Activated CD4-positive, alpha-beta T cell treated with anti-CD3 and anti-CD28 coated beads for 24 hours (primary cell): ENCODE measurements around the gene DOCK9.

Experiments used
- DNase-seq, 2 donors: peaks; one replicate each; pipeline ENCODE4 v3.0.0-alpha.2; 2020; ENCODE audit warnings: low read depth in 2 of 2

DOCK9 gene

DNA sequence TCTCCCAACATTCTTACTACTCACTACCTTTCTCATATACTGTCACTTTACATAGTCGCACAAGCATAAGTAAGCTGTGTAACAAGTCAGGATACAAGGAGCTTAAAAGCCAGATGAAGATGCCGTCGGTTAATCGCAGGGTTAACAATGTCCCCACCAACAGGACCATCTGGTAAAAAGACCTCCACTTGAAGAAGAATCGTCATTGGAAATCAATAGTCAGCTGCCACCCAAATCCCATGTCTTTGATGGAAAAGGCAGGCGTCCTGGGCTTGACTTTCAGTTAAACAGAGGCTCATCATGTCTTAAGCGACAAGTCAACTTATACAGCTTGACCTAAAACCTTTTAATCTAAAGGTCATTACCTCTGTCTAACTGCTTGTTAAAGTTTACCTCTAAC lies 27.2 kb downstream of the DOCK9 start:
- no peak for DNase-seq

DNA sequence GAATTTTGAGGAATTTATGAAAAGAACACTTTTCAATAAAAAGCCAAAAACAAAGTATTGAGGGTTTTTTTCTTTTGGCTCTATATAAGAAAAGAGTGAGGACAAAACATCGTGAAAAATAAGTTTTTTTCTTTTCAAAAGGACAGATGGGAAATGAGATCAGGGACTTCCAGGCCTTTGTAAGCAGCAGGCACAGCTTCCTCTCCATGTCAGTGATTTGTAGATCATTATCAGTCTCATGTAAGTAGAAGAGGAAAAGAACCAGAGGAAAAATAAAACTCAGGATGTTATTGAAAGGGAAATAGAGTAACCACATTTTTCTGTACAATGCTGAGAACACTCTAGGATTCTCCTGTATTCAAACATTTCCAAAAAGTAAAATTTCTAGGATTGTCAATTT lies 29.9 kb downstream of the DOCK9 start:
- no peak for DNase-seq

DNA sequence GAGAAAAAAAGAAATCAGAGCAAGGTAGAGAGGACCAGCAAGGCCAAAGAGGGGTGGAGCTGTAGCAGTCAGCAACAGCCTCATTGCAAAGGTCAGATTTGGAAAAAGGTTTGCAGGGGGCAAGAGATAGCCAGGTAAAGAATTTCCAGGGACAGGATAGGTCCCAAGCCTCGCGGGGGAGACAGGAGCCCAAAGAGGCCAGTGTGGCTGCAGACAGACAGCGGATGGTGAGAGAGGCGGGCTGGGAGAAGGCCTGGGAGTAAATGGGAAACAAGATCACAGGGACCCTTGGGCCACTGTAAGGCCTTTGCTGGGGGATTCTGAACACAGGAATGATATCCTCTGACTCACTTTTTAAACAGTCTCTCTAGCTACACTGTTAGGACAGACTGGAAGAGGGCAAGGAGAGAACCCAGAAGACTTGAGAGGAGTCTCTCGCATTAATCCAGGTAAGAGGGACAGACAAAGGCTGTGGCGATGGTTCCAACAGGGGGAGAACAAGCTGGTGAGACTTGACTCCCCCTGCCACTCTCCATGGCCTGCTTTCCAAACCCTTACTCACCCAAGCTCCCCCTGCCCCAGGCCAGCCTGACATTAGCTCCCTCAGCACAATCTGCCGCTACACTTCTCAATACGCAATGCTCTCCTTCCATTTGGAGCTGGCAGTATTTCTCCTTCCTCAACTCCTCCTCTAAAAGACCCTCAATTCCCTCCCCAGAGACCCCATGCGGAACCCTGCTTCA lies 31.8 kb downstream of the DOCK9 start:
- DNase-seq, result no peak

DNA sequence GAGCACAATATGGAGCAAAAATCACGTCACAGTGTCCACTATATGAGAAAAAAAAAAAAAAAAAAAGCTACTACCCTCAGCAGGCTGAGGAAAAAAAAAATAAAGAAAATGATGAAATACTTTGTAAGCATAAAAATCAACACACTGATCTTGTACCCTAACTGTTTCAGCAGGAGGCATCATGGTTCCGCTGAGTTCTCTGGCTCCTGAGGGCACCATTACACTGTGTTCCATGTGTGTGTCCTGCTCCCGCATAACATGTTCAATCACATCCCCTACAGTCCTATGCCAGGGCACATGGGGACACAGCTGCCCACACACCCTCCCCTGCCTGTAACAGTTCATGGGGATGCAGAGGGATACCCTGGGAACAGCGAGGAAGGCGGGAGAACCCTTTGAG lies 33.5 kb downstream of the DOCK9 start:
- no peak for DNase-seq

DNA sequence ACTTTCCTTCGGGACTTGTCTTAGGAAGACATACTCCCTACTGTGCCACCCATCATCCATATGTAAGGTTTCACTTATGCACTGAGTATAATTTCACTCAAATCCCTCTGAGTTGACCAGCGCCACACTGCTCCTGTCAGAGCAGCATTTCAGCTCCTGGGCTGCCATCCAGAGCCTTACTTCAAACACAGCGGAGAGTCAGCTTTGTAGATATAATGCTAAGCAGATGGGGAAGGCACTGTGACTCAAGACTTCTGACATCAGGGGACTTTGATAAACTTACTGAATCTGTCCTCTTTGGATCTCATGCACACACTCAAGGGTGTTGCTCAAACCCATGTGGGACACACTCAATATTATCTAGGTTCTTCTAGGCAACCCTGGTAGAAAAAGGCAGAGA lies 34.9 kb downstream of the DOCK9 start:
- DNase-seq, result no peak

DNA sequence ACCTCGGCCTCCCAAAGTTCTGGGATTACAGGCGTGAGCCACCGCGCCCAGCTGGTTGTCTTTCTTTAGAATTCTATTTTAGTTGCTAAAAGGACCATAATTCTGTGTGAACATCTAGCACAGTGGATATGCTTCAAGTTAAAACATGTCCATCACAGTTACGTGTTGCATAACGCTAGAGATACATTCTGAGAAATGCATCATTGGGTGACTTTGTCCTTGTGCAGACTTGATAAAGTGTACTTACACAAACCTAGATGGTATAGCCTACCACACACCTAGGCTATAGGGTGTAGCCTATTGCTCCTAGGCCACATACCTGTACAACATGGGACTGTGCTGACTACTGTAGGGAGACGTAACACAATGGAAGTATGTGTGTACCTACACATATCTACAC lies 35.4 kb downstream of the DOCK9 start:
- no peak for DNase-seq

DNA sequence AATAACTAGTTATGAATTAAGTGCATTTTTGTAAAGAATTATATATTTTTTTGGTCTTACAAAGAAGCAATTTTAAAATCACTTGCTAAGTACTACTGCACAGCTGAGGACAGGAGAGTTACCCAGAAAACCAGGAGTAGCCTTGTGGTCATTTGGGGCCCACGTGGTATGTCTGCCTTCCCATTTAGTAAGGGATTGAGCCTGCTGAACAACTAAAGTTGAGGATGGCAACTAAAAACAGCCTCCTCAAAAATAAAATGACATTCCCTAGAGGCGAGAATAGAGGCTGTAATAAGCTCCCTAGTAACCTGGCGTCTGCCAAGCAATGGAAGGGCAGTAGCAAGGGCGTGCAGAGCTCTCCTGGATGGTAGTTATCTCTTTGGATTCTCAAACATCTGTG lies 36.3 kb downstream of the DOCK9 start:
- DNase-seq, result no peak

DNA sequence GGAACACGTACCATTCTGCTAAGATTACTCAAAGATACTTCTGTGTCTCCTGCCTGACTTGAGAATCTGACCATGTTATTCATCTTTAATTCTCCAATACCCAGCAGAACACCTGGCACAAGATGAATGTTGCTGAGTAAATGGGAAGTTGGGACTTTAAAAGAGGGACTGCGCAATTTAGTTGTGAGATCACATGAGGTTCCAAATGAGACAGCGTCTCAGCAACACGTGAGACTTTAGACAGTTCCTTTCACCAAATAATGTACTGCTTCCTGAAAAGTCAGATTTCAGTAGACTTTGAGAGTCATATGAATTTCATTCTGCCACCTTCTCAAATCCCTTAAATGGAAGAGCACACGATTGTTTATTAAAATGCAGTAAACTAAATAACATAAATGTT lies 36.7 kb downstream of the DOCK9 start:
- no peak for DNase-seq

DNA sequence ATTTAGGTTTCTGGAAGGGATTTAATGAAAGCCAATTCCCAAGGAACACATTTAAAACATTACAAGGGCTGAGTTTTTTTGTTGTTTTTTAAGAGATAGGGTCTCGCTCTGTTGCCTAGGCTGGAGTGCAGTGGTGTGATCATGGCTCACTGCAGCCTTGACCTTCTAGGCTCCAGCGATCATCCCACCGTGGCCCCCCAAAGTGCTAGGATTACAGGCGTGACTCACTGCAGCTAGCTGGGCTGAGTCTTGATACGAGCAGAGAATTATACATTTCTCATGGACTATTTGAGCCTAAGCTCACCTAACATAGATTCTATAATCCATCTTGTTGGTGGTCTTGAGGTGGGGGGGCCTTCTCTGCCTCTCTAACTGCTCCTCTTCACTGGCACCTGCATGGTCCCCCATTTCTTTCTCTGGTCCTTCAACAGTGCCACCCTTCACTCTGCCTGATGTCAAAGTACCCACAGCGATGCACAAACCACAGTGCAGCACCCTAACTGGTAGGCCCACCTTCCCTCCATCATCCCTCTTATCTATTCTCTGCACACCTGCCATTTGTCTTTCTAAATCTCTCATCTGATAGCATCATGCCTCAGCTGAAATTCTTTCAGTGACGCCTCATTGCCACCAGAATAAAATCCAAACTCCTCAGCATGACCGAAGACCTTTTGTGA lies 37.4 kb downstream of the DOCK9 start:
- no peak for DNase-seq

GRCh38 chr13:98939660-98940191 lies 38.1 kb downstream of the DOCK9 start:
- DNase-seq, result no peak

DNA sequence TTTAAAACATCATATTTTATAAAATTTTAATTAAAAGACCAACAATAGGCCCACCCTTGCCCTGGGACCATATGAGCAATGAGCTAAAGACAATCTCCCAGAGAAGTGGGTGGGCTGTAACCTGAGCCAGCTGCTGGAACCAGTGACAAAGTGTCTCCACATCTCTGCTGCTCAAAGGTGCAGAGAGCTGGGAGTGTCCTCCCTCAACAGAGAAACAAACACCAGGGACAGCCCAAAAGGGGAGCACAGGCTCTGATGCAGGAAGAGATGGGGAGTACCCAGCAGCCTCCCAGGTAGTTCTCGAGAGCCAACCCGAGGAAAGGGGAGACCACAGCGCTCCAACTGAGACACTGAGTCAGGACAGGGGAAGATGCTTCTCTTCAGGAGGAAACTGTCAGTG lies 39.1 kb downstream of the DOCK9 start:
- DNase-seq, result no peak

GRCh38 chr13:98937911-98938381 lies 39.9 kb downstream of the DOCK9 start:
- no peak for DNase-seq

GRCh38 chr13:98934243-98934642 lies 43.6 kb downstream of the DOCK9 start:
- no peak for DNase-seq

DNA sequence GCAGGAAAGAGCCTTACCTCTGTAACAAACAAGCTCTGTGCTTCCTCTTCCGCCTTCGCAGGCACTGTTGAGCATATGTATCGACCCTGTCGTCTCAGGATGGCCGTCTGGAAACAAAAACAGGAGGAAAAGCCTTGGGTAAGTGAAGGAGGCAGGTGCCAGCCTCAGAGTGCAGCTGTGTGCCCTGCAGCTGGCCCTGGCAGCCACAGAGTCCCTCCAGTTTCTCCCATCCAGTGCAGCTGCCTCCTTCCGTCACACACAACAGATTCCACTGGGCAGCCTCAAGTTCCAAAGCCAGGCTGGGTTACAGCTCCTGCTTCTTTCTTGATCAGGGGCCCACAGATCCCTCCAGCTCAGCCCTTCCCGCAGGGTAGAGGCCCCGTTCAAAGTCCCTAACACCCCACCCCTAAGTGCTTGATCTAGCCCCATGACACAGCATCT lies 47.7 kb downstream of the DOCK9 start:
- DNase-seq, result no peak

DNA sequence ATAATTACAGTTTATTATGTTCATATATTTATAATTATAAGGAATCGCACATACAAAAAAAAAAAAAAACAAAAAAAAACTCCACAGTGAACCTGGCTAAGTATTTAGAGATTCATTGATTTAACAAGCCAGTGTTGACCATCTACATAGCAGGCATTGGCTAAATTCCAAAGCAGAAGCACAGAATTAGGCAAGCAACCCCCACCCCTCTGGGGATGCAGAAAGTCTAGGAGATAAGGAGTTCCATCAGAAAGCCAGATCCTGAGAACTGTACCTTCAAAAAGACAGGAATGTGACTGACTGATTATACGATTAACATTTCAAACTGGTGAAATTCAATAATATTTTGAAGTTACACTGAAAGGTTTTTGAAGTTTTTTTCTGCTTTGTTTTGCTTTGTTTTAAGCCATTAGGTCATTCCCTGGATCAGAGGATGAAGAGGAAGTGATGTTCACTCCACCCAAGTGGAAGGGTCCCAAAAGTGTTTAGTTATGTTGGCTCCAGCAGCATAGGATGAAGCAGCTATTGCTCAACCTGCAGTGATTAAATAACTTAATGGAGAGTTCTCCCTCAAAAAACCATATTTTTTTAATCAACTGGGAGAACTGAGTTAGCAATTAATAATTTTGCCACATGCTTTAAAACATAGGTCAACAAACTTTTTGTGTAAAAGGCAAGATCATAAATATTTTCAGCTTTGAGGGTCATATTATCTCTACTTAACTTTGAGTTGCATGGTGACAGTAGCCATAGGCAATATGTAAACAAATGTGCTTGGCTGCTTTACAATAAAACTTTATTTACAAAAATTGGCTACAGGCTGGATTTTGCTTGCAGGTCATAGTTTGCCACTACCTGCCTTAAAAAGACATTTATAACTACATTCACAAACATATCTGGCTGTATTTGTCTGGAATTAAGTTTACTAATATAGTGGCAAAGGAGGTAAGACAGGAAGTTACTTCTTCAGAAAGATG lies 49.6 kb downstream of the DOCK9 start:
- no peak for DNase-seq

DNA sequence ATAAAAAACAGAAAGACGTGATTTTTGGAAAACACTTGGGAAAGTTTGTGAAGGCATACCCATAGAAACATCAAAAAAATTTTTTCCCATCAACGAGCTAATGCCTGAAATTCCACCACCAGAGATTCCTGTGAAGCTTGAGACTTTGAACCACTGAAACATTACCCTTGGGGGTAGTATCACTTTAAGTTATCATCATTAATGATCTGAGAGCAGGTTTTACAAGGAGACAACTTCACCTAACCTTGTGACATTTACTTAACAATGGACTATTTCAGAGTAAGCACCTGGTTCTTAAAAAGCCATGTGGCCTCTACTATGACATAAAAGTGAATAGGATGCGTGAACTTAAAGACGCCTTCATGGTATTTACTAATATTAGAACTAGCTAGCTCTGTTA lies 51.9 kb downstream of the DOCK9 start:
- no peak for DNase-seq

GRCh38 chr13:98923641-98924397 lies 54.0 kb downstream of the DOCK9 start:
- no peak for DNase-seq

GRCh38 chr13:98922306-98922705 lies 55.6 kb downstream of the DOCK9 start:
- no peak for DNase-seq

DNA sequence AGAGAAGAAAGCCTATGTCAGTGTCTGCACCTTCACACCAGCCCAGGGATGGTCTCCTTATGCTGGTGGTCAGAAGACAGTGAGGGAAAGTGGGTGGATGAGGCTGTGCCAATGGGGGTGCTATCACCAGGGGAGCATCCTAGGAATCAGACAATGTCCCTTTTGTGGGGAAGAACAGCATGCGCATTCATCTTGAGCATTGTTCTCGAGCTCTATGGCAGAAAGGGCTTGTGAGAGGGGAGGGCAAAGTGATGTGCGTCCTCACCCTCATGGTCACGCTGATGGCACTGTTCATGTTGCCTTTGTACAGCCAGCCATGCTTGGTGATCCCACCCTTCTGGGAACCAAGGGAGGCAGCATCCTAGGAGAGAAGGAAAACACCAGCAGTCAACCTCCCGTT lies 56.1 kb downstream of the DOCK9 start:
- no peak for DNase-seq

- no peak for DNase-seq
Measured at GRCh38 chr13:98921015-98921580, 56.8 kb downstream of the DOCK9 start.

DNA sequence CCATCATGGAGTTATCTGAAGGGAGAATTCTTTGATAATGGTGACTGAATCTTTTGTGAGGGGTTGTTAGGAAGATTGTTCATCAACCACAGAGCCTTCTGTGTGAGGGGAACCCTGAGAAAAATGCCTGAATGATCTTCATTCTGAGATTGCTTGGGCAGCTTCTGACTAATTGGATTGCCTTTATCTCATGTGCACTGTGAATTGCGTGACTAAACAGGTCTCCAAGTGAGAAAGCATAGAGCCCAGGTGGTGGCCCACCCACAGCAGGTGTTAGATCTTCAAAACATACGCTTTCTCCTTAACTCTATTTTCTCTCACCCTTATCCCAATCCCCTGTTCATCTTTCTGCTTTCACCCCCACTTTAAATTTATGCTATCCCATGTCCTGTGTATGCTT lies 58.3 kb downstream of the DOCK9 start:
- DNase-seq, result no peak
